ENCODE data around the gene CYP2W1. TPM values are rescaled to one million over a fixed set of nuclear protein-coding genes. Genes with fewer than 3 reads are reported as not detected.
"Not testable (repeated sequence)": the region's sequence is repeated elsewhere in the genome, so short reads cannot be mapped to it uniquely, and the experiment has no call there.

The CYP2W1 gene
- total and polyA plus RNA-seq, 4 donors = 0.05 to 8.1 TPM; not detected in 2

DNA sequence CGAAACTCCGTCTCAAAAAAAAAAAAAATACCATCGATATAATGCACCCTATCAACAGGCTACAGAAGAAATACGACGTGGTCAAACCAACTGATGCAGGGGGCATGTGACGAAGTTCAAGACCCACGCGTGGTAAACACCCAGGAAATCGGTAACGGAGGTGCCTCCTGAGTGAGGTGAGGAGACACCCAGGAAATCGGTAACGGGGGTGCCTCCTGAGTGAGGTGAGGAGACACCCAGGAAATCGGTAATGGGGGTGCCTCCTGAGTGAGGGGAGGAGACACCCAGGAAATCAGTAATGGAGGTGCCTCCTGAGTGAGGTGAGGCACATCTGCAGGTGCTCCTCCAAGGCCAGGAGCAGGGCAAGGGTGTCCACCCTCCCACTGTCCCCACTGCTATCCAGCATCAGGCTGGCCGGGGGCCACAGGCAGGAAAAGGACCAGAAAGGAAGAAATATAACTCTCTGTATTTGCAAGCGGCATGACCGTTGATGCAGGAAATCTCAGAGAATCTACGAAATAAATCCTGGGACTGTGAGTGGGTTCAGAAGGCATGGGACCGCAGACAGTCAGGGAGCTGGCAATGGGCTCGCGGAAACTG is 50.7 kb downstream of the CYP2W1 start:
- ATAC-seq (ENCODE audit: insufficient read depth, low FRiP score) (no peak), DNase-seq (no peak)
- Histone ChIP-seq H3K27me3 (ENCODE audit: control insufficient read depth in 3 of 3, insufficient read depth in 3 of 3, low read length in 2 of 3) (no peaks in the 10 kb centered on the region), H3K27ac (ENCODE audit: low read depth in 1 of 2, low read length in 1 of 2) (no peak overlapping the region), H3K9ac (ENCODE audit: insufficient read depth in 1 of 2, low read length in 2 of 2) (no peak overlapping the region), H3K36me3 (ENCODE audit: control insufficient read depth in 4 of 4, insufficient read depth in 4 of 4, low read length in 4 of 4) (peaks cover 0 to 4% (median 0%) of the 10 kb centered on the region in 4 donors), H3K4me3 (no peak overlapping the region), H3K9me3 (ENCODE audit: control insufficient read depth in 4 of 4, insufficient read depth in 3 of 4, low read length in 3 of 4) (no peaks in the 10 kb centered on the region), H3K4me1 (ENCODE audit: control insufficient read depth in 5 of 5, insufficient read depth in 5 of 5, low read length in 5 of 5) (peaks cover 0 to 9% (median 4%) of the 10 kb centered on the region in 5 donors)
- no peak for TF ChIP-seq CTCF (IDR thresholded peaks at IDR 0.05; ENCODE audit: control extremely low read depth, extremely low read depth)
- WGBS, 2 donors = 85 to 86% methylated on average over 20 of the region's 20 CpGs

- DNase-seq; H3K36me3 ChIP-seq (ENCODE audit: control insufficient read depth in 4 of 4, insufficient read depth in 4 of 4, low read length in 4 of 4); ATAC-seq (ENCODE audit: insufficient read depth, low FRiP score); H3K27me3 ChIP-seq (ENCODE audit: control insufficient read depth in 3 of 3, insufficient read depth in 3 of 3, low read length in 2 of 3); H3K4me3 ChIP-seq; H3K9me3 ChIP-seq (ENCODE audit: control insufficient read depth in 4 of 4, insufficient read depth in 3 of 4, low read length in 3 of 4); H3K27ac ChIP-seq (ENCODE audit: low read depth in 1 of 2, low read length in 1 of 2); H3K9ac ChIP-seq (ENCODE audit: insufficient read depth in 1 of 2, low read length in 2 of 2); H3K4me1 ChIP-seq (ENCODE audit: control insufficient read depth in 5 of 5, insufficient read depth in 5 of 5, low read length in 5 of 5): not testable (repeated sequence)
- 95 to 97% methylated on average over 1 of the region's 1 CpG for WGBS, 2 donors
Observed at GRCh38 chr7:1034769-1035168, 51.8 kb downstream of the CYP2W1 start.

GRCh38 chr7:1036164-1036928 is 53.4 kb downstream of the CYP2W1 start:
- peaks cover 0 to 13% (median 2%) of the 10 kb centered on the region in 5 donors for H3K4me1 ChIP-seq (ENCODE audit: control insufficient read depth in 5 of 5, insufficient read depth in 5 of 5, low read length in 5 of 5)
- not testable (repeated sequence) for H3K9ac ChIP-seq (ENCODE audit: insufficient read depth in 1 of 2, low read length in 2 of 2); ATAC-seq (ENCODE audit: insufficient read depth, low FRiP score); H3K4me3 ChIP-seq; H3K36me3 ChIP-seq (ENCODE audit: control insufficient read depth in 4 of 4, insufficient read depth in 4 of 4, low read length in 4 of 4); DNase-seq; H3K27ac ChIP-seq (ENCODE audit: low read depth in 1 of 2, low read length in 1 of 2); H3K27me3 ChIP-seq (ENCODE audit: control insufficient read depth in 3 of 3, insufficient read depth in 3 of 3, low read length in 2 of 3); H3K9me3 ChIP-seq (ENCODE audit: control insufficient read depth in 4 of 4, insufficient read depth in 3 of 4, low read length in 3 of 4)
- 96 to 98% methylated on average over 40 of the region's 40 CpGs for WGBS, 2 donors

Small RNA genes within 50 kb of the gene (small RNA-seq; reads per million reads assigned to genes)
- gene MIR339 (ENCODE audit: low replicate concordance) = 39.9 reads per million, percentile 97 among the genes with 10 or more reads in this experiment

Other genes starting within 250 kb of the CYP2W1 start
- gene SUN1, start 150.7 kb upstream of the CYP2W1 start, total RNA-seq = 100 to 1,000 TPM; 133 to 349 TPM
- 10 to 100 TPM; 69.6 to 74.4 TPM for gene SUN1, start 150.7 kb upstream of the CYP2W1 start, polyA plus RNA-seq
- gene GET4, start 106.6 kb upstream of the CYP2W1 start, total RNA-seq = 10 to 100 TPM; 34.1 to 39.9 TPM
- 10 to 100 TPM; 40.1 to 41.8 TPM for gene GET4, start 106.6 kb upstream of the CYP2W1 start, polyA plus RNA-seq
- 10 to 100 TPM; 11.5 to 34.2 TPM for gene ADAP1, start 28.5 kb upstream of the CYP2W1 start, total RNA-seq
- 10 to 100 TPM; 31.0 to 39.0 TPM for gene ADAP1, start 28.5 kb upstream of the CYP2W1 start, polyA plus RNA-seq
- gene COX19, start 7.6 kb upstream of the CYP2W1 start, total RNA-seq = 10 to 100 TPM in 1 of 2 donors, 1 to 10 TPM in 1; 10.0 to 17.0 TPM
- gene COX19, start 7.6 kb upstream of the CYP2W1 start, polyA plus RNA-seq = 1 to 10 TPM; 5.6 to 6.0 TPM
- 10 to 100 TPM; 13.7 to 14.4 TPM for gene GPR146, start 61.4 kb downstream of the CYP2W1 start, total RNA-seq
- 10 to 100 TPM; 13.7 to 27.1 TPM for gene GPR146, start 61.4 kb downstream of the CYP2W1 start, polyA plus RNA-seq
- gene GPER1, start 104.9 kb downstream of the CYP2W1 start, total RNA-seq = 1 to 10 TPM; 5.9 to 7.7 TPM
- 1 to 10 TPM; 3.7 to 6.7 TPM for gene GPER1, start 104.9 kb downstream of the CYP2W1 start, polyA plus RNA-seq
- gene ZFAND2A, start 177.0 kb downstream of the CYP2W1 start, total RNA-seq = 10 to 100 TPM; 17.3 to 23.3 TPM
- gene ZFAND2A, start 177.0 kb downstream of the CYP2W1 start, polyA plus RNA-seq = 10 to 100 TPM; 36.8 to 44.3 TPM
- not detected for gene UNCX, start 249.7 kb downstream of the CYP2W1 start, total RNA-seq
- not detected for gene UNCX, start 249.7 kb downstream of the CYP2W1 start, polyA plus RNA-seq